ENCODE measurements around the gene DCST1.
A peak's percentile ranks its signal among the peaks of the same experiment; 100 is the strongest.

DCST1 gene

GRCh38 chr1:155001425-155001674, 32.3 kb upstream of the DCST1 start:
- DNase-seq, result no peak

- peak; percentile 99 for DNase-seq
These were observed 31.8 kb upstream of the DCST1 start for GRCh38 chr1:155001675-155002463.

- DNase-seq, result no peak
These were observed 31.0 kb upstream of the DCST1 start, which contains the start of gene ZBTB7B for GRCh38 chr1:155002464-155003226. Gene ZBTB7B (plus strand): TSS chr1:155002802. CDS start chr1:155014661, 11,859 bp downstream.

- no peak for DNase-seq
These were observed 30.3 kb upstream of the DCST1 start for GRCh38 chr1:155003227-155003765.

- no peak for DNase-seq
These were observed 29.8 kb upstream of the DCST1 start for GRCh38 chr1:155003766-155004351.

- no peak for DNase-seq
These were observed 29.1 kb upstream of the DCST1 start for GRCh38 chr1:155004352-155005075.

GRCh38 chr1:155005076-155006011, 28.3 kb upstream of the DCST1 start:
- no peak for DNase-seq

GRCh38 chr1:155006601-155007101, 27.0 kb upstream of the DCST1 start:
- DNase-seq, result no peak

GRCh38 chr1:155007251-155007828, 26.3 kb upstream of the DCST1 start:
- no peak for DNase-seq

GRCh38 chr1:155008015-155008941, 25.3 kb upstream of the DCST1 start:
- DNase-seq, result peak; percentile 81

GRCh38 chr1:155009221-155009711, 24.4 kb upstream of the DCST1 start:
- DNase-seq, result no peak

- no peak for DNase-seq
These were observed 23.9 kb upstream of the DCST1 start for GRCh38 chr1:155009742-155010141.

GRCh38 chr1:155010211-155010918, 23.3 kb upstream of the DCST1 start:
- no peak for DNase-seq

- no peak for DNase-seq
These were observed 22.6 kb upstream of the DCST1 start for GRCh38 chr1:155011004-155011416.

GRCh38 chr1:155011437-155012025, 22.1 kb upstream of the DCST1 start:
- DNase-seq, result no peak

GRCh38 chr1:155012026-155012546, 21.5 kb upstream of the DCST1 start:
- peak; percentile 60 for DNase-seq

GRCh38 chr1:155012776-155013602, 20.6 kb upstream of the DCST1 start:
- no peak for DNase-seq

- no peak for DNase-seq
These were observed 20.0 kb upstream of the DCST1 start for GRCh38 chr1:155013632-155014031.
